NB4 (cell line): Measurements from ENCODE around the gene USH2A.

Experiments used
- CTCF ChIP-seq: IDR thresholded peaks from one replicate; pipeline ENCODE4 v1.5.1; 2012; ENCODE audit warnings: low read depth, low read length
- MAX ChIP-seq: IDR thresholded peaks from 2 replicates; pipeline ENCODE4 v1.6.1; 2011; ENCODE audit warnings: low read depth, low read length
- MYC ChIP-seq: IDR thresholded peaks from 2 replicates; pipeline ENCODE4 v1.6.1; 2011; ENCODE audit warnings: low read depth, low read length
- POLR2A ChIP-seq: IDR thresholded peaks from 2 replicates; pipeline ENCODE4 v1.6.1; 2011; ENCODE audit warnings: mild to moderate bottlenecking; ENCODE audit not compliant: insufficient read length; ENCODE audit errors: extremely low read depth

- TF ChIP-seq CTCF (no peak), POLR2A (no peak), MAX (no peak), MYC (no peak)
Observed at GRCh38 chr1:215704089-215704860, 719.0 kb downstream of the USH2A start.
